Upper lobe of left lung (tissue), 6 donors: ENCODE measurements around the gene CDH13. TPM values are rescaled to one million over a fixed set of nuclear protein-coding genes. Genes with fewer than 3 reads are reported as not detected.

Experiments used
- ATAC-seq, 2 donors: fragments of 200-7000 bp; cut with Tn5 transposase; one replicate each; pipeline ENCODE4 v1.9.1; 2022; ENCODE audit warnings: mild to moderate bottlenecking in 2 of 2, moderate library complexity in 2 of 2; ENCODE audit not compliant: low FRiP score in 2 of 2
- DNase-seq, 2 donors: peaks; one replicate each; pipeline ENCODE4 v3.0.0-alpha.2; 2019 to 2020
- H3K27ac ChIP-seq, 4 donors: fragments of 200-600 bp; sonication (generic); one replicate each; pipeline ENCODE4 v1.5.1; 2016 to 2019
- H3K27me3 ChIP-seq, 4 donors: fragments of 200-600 bp; sonication (generic); one replicate each; pipeline ENCODE4 v1.5.1; 2017 to 2019
- H3K36me3 ChIP-seq, 4 donors: fragments of 200-600 bp; sonication (generic); one replicate each; pipeline ENCODE4 v1.5.1; 2016 to 2019
- H3K4me1 ChIP-seq, 4 donors: fragments of 200-600 bp; sonication (generic); one replicate each; pipeline ENCODE4 v1.5.1; 2018 to 2019
- H3K4me3 ChIP-seq, 4 donors: fragments of 200-600 bp; sonication (generic); one replicate each; pipeline ENCODE4 v1.5.1; 2017 to 2019; ENCODE audit warnings: mild to moderate bottlenecking in 2 of 4, moderate library complexity in 1 of 4
- H3K9me3 ChIP-seq, 4 donors: fragments of 200-600 bp; sonication (generic); one replicate each; pipeline ENCODE4 v1.5.1; 2018 to 2019
- EP300 ChIP-seq, 4 donors: sonication (generic); formaldehyde crosslinking; IDR thresholded peaks; one replicate each; pipeline ENCODE4 v1.5.1; 2017; ENCODE audit warnings: antibody characterized with exemption in 4 of 4, control low read depth in 2 of 4
- POLR2A ChIP-seq, 4 donors: fragments of 450-650 bp; IDR thresholded peaks; one replicate each; pipeline ENCODE4 v1.5.1; 2016 to 2017; ENCODE audit warnings: antibody characterized with exemption in 4 of 4, mild to moderate bottlenecking in 2 of 4
- POLR2AphosphoS5 ChIP-seq, 2 donors: sonication (generic); formaldehyde crosslinking; IDR thresholded peaks; one replicate each; pipeline ENCODE4 v1.5.1; 2017; ENCODE audit warnings: antibody characterized with exemption in 2 of 2
- WGBS, 2 donors: methylation state at CpG; one replicate each; pipeline ENCODE4 v1.1.5; 2017 to 2018; 5-methylcytosine and 5-hydroxymethylcytosine counted together
- total RNA-seq, 6 donors: library from RNA; depleted of rRNA in 4 of 6; stranded (reverse); fragments of >200 nt in 4 of 6; gene quantifications; one replicate each; pipeline versions ENCODE4 v1.1.0 to v1.2.1, GENCODE V29; 2016 to 2021
- TF ChIP-seq, protein P1 (sequence below), 6 experiments: fragments of 450-650 bp in 4 of 6; fragments of 200-600 bp in 2 of 6; sonication (generic) in 2 of 6; IDR thresholded peaks; one replicate each; pipeline ENCODE4 v1.5.1; 2016 to 2019; ENCODE audit warnings: antibody characterized with exemption in 6 of 6
- donor health status: DM: no; HTN: no; CAD: no; lungs with moderate emphysema.
- donor health status: DM: no; HTN: yes; CAD: no; lungs with severe emphysema.

The CDH13 gene
- total RNA-seq, 6 donors from 2014 or later, result 11.3 to 39.8 (median 19.9) TPM

DNA sequence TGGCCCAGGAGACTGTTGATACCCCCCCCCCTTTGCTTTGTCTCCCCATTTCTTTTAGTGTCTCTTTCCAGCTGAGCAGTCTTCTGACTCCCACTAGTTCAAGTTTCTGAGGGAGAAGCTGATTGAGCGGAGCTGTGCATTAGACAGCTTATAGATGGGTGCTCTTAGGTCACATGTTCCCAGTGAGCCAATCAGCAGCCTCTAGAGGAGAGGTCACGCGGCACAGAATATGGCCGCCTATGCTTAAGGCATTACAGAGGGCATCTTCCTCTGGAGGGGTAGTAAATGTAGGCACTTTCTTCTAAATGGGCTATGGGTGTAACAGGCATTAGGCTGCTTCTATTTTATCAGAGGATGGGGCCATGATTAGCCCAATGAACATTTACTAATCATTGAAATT lies 131.6 kb downstream of the CDH13 start:
- H3K4me1 ChIP-seq, result peaks cover 0 to 11% (median 6%) of the 10 kb centered on the region in 4 donors
- ATAC-seq (no peak), DNase-seq (no peak)
- TF ChIP-seq POLR2A (IDR thresholded peaks at IDR 0.05), result no peak
- no peak overlapping the region for H3K27ac ChIP-seq
- 97 to 99% methylated on average over 4 of the region's 4 CpGs for WGBS, 2 donors
- H3K9me3 ChIP-seq, result no peaks in the 10 kb centered on the region
- H3K4me3 ChIP-seq, result no peak overlapping the region
- no peaks in the 10 kb centered on the region for H3K36me3 ChIP-seq
- no peaks in the 10 kb centered on the region for H3K27me3 ChIP-seq

DNA sequence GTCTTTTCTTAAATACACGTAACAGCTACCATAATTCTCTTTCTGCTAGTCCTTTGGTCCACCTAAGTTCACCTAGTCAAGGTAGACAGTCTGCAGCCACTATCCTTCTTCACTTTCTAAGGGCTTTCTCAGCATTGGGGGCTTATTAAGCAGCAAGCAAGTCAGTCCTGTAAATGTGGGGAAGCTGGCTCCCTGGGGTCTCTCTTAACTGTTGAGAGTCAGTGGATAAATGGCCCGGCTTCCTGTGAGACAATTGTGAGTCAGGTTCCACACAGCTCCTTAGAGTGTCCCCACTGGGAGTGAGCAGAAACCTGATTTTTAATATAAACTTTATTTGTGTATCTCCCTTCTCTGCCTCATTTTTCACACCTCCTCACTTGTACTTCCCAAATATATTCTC lies 132.1 kb downstream of the CDH13 start:
- peaks cover 0 to 11% (median 6%) of the 10 kb centered on the region in 4 donors for H3K4me1 ChIP-seq
- no peak overlapping the region for H3K4me3 ChIP-seq
- no peaks in the 10 kb centered on the region for H3K9me3 ChIP-seq
- WGBS, 2 donors, result 82 to 87% methylated on average over 2 of the region's 2 CpGs
- no peak for TF ChIP-seq POLR2AphosphoS5 (IDR thresholded peaks at IDR 0.05)
- TF ChIP-seq, protein P1, sequence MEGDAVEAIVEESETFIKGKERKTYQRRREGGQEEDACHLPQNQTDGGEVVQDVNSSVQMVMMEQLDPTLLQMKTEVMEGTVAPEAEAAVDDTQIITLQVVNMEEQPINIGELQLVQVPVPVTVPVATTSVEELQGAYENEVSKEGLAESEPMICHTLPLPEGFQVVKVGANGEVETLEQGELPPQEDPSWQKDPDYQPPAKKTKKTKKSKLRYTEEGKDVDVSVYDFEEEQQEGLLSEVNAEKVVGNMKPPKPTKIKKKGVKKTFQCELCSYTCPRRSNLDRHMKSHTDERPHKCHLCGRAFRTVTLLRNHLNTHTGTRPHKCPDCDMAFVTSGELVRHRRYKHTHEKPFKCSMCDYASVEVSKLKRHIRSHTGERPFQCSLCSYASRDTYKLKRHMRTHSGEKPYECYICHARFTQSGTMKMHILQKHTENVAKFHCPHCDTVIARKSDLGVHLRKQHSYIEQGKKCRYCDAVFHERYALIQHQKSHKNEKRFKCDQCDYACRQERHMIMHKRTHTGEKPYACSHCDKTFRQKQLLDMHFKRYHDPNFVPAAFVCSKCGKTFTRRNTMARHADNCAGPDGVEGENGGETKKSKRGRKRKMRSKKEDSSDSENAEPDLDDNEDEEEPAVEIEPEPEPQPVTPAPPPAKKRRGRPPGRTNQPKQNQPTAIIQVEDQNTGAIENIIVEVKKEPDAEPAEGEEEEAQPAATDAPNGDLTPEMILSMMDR (IDR thresholded peaks at IDR 0.05), result no peak
- TF ChIP-seq EP300 (IDR thresholded peaks at IDR 0.05), result no peak
- TF ChIP-seq POLR2A (IDR thresholded peaks at IDR 0.05), result no peak
- DNase-seq (no peak), ATAC-seq (no peak)
- H3K27me3 ChIP-seq, result no peaks in the 10 kb centered on the region
- no peak overlapping the region for H3K27ac ChIP-seq
- no peaks in the 10 kb centered on the region for H3K36me3 ChIP-seq

DNA sequence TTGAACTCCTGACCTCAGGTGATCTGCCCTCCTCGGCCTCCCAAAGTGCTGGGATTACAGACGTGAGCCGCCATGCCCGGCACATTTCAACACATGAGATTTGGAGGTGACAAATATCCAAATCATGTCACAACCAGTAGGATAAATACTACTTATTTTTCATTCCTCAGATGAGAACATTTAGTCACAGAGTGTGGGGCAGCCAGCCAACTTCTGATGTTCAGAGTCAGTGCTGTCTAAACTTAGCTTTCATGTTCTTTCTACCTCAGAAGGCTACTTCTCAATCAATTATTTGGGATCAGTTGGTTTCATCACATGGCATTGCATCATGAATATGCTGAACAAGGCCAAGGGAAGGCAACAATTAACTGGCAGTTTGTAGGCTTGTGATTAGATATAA lies 134.5 kb downstream of the CDH13 start:
- no peaks in the 10 kb centered on the region for H3K27me3 ChIP-seq
- H3K36me3 ChIP-seq, result no peaks in the 10 kb centered on the region
- WGBS, 2 donors, result 32 to 64% methylated on average over 4 of the region's 4 CpGs
- H3K4me3 ChIP-seq, result no peak overlapping the region
- H3K9me3 ChIP-seq, result no peaks in the 10 kb centered on the region
- TF ChIP-seq POLR2AphosphoS5 (IDR thresholded peaks at IDR 0.05), result no peak
- TF ChIP-seq, protein P1 (IDR thresholded peaks at IDR 0.05), result no peak
- no peak for TF ChIP-seq POLR2A (IDR thresholded peaks at IDR 0.05)
- no peak for TF ChIP-seq EP300 (IDR thresholded peaks at IDR 0.05)
- peaks cover 0 to 11% (median 5%) of the 10 kb centered on the region in 4 donors for H3K4me1 ChIP-seq
- no peak overlapping the region for H3K27ac ChIP-seq
- DNase-seq (peak in 1 of 2 donors; percentile 46), ATAC-seq (peak in 1 of 2 donors; percentile 16)

DNA sequence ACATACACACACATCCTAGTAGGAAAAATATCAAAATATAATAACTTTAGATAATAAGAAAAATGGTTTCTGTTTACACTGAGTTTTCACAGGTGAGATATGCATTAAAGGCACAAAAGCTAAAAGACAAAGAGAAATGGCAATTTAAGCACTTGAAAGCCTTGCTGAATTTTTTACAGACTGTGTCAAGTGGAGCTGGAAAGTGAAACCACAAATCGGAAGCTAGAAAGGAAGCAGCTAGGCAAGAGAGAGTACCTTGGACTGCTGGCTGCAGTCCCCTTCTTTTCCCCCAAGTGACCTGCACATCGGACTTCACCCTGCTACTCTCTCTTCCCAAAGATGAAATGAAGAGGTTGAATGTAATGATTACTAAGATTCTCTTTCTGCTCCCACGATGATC lies 135.1 kb downstream of the CDH13 start:
- 9 to 22% methylated on average over 3 of the region's 3 CpGs for WGBS, 2 donors
- DNase-seq, result no peak
- no peaks in the 10 kb centered on the region for H3K9me3 ChIP-seq
- H3K27me3 ChIP-seq, result no peaks in the 10 kb centered on the region
- no peak overlapping the region for H3K27ac ChIP-seq
- H3K4me1 ChIP-seq, result peaks cover 0 to 11% (median 5%) of the 10 kb centered on the region in 4 donors
- no peaks in the 10 kb centered on the region for H3K36me3 ChIP-seq
- TF ChIP-seq POLR2AphosphoS5 (IDR thresholded peaks at IDR 0.05), result no peak
- TF ChIP-seq POLR2A (IDR thresholded peaks at IDR 0.05), result no peak
- no peak for TF ChIP-seq EP300 (IDR thresholded peaks at IDR 0.05)
- ATAC-seq, result no peak
- peak overlapping the region in 2 of 4 donors; percentile 11 to 24 for H3K4me3 ChIP-seq

DNA sequence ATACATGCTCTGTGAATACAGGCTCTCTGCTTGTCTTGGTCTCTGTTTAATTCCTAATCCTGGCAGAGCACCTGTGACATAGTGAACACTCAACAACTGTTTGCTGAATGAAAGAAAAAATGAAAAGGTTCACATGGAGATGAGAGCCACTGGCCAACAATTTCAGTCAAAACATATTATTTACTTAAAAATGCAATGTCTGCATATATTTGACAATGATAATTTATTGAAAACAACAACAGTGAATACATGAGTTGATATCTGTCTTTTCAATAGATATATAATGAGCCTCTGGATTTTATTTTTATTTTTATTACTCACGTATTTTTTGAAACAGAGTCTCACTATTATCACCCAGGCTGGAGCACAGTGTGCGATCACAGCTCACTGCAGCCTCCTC lies 136.6 kb downstream of the CDH13 start:
- 93 to 95% methylated on average over 2 of the region's 2 CpGs for WGBS, 2 donors
- H3K27me3 ChIP-seq, result no peaks in the 10 kb centered on the region

DNA sequence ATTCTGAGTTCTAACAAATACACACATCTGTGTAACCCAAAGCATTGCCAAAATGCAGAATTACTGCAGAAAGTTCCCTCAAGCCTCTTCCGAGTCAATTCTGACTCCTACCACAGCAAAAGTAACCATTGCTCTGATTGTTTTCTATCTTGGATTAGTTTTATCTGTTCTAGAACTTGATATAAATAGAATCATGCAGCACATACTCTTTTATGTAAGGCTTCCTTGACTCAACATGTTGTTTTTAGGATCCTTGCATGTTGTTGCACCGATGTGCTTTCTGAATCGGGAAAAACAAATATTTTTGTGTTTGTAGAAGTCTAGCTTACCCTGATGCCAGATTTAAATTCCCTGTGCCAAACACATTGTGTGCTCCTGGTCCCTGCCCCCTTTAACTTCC lies 140.4 kb downstream of the CDH13 start:
- Histone ChIP-seq H3K4me1 (no peaks in the 10 kb centered on the region), H3K4me3 (no peak overlapping the region), H3K36me3 (no peaks in the 10 kb centered on the region), H3K9me3 (no peaks in the 10 kb centered on the region), H3K27me3 (no peaks in the 10 kb centered on the region), H3K27ac (no peak overlapping the region)
- 80 to 81% methylated on average over 3 of the region's 3 CpGs for WGBS, 2 donors
- ATAC-seq (no peak), DNase-seq (no peak)
- TF ChIP-seq POLR2A (IDR thresholded peaks at IDR 0.05) (no peak), EP300 (IDR thresholded peaks at IDR 0.05) (no peak), POLR2AphosphoS5 (IDR thresholded peaks at IDR 0.05) (no peak)
- TF ChIP-seq, protein P1 (IDR thresholded peaks at IDR 0.05), result no peak

More for the DNA sequence above, 136.6 kb downstream of the CDH13 start:
- H3K9me3 ChIP-seq, result no peaks in the 10 kb centered on the region
- no peak overlapping the region for H3K4me3 ChIP-seq
- TF ChIP-seq, protein P1 (IDR thresholded peaks at IDR 0.05), result no peak
- TF ChIP-seq POLR2A (IDR thresholded peaks at IDR 0.05), result no peak
- TF ChIP-seq POLR2AphosphoS5 (IDR thresholded peaks at IDR 0.05), result no peak
- TF ChIP-seq EP300 (IDR thresholded peaks at IDR 0.05), result no peak
- H3K27ac ChIP-seq, result no peak overlapping the region
- DNase-seq (no peak), ATAC-seq (no peak)
- peaks cover 0 to 11% (median 5%) of the 10 kb centered on the region in 4 donors for H3K4me1 ChIP-seq
- H3K36me3 ChIP-seq, result no peaks in the 10 kb centered on the region
